PC-9 (cell line): Measurements from ENCODE around the gene SULT1C4. TPM values are rescaled to one million over a fixed set of nuclear protein-coding genes. Genes with fewer than 3 reads are reported as not detected.

Source experiments
- BruUV-seq: library from RNA; stranded (reverse); fragments of 400-500 nt; replicated peaks from 2 replicates; lab custom pipeline; 2021; lab: Mats Ljungman, UMichigan
- CTCF ChIA-PET: fragments of 300-600 bp; sonication (Branson Sonifier 250); formaldehyde crosslinking; loops from one replicate; lab custom pipeline; 2022; ENCODE audit warnings: antibody characterized with exemption; lab: Charles Lee
- POLR2A ChIA-PET: fragments of 300-600 bp; sonication (Branson Sonifier 250); formaldehyde crosslinking; loops from one replicate; lab custom pipeline; 2022; ENCODE audit warnings: antibody characterized with exemption; ENCODE audit not compliant: unreplicated experiment; lab: Charles Lee
- DNase-seq, 2 experiments: peaks; one replicate each; pipeline versions ENCODE4 v3.0.0 to v3.0.0-alpha.2; 2015 to 2022; ENCODE audit warnings: mixed read lengths in 1 of 2
- H2AFZ ChIP-seq: fragments of 200-600 bp; sonication (generic); 2 replicates; pipeline ENCODE4 v1.8.1; 2017; ENCODE audit warnings: antibody characterized with exemption
- H3F3A ChIP-seq: fragments of 200-600 bp; sonication (generic); 2 replicates; pipeline ENCODE4 v1.8.1; 2017; ENCODE audit warnings: antibody characterized with exemption, mild to moderate bottlenecking, low read depth; ENCODE audit not compliant: insufficient read depth
- H3K27ac ChIP-seq: fragments of 200-600 bp; sonication (generic); 2 replicates; pipeline ENCODE4 v1.6.1; 2016; ENCODE audit warnings: mixed run types
- H3K27me3 ChIP-seq: fragments of 200-600 bp; sonication (generic); 2 replicates; pipeline ENCODE4 v1.6.1; 2016; ENCODE audit warnings: low read depth, mixed run types; ENCODE audit not compliant: insufficient read depth
- H3K36me3 ChIP-seq: fragments of 200-600 bp; sonication (generic); 2 replicates; pipeline ENCODE4 v1.6.1; 2016; ENCODE audit warnings: low read depth, mixed run types
- H3K4me1 ChIP-seq: fragments of 200-600 bp; sonication (generic); replicated peaks from 2 replicates; pipeline ENCODE4 v1.6.1; 2016; ENCODE audit warnings: mixed run types; ENCODE audit not compliant: insufficient read depth
- H3K4me2 ChIP-seq: fragments of 200-600 bp; sonication (generic); 2 replicates; pipeline ENCODE4 v1.6.1; 2017; ENCODE audit warnings: mixed run types
- H3K4me3 ChIP-seq: fragments of 200-600 bp; sonication (generic); 2 replicates; pipeline ENCODE4 v1.6.1; 2016; ENCODE audit warnings: mixed run types
- H3K79me2 ChIP-seq: fragments of 200-600 bp; sonication (generic); 2 replicates; pipeline ENCODE4 v1.6.1; 2017; ENCODE audit warnings: low read depth, mixed run types
- H3K9me2 ChIP-seq: fragments of 200-600 bp; sonication (generic); 2 replicates; pipeline ENCODE4 v1.8.1; 2017; ENCODE audit warnings: mild to moderate bottlenecking; ENCODE audit not compliant: insufficient read depth
- H3K9me3 ChIP-seq: fragments of 200-600 bp; sonication (generic); 2 replicates; pipeline ENCODE4 v1.8.1; 2016; ENCODE audit warnings: low read depth; ENCODE audit not compliant: insufficient read depth
- H4K20me1 ChIP-seq: fragments of 200-600 bp; sonication (generic); 2 replicates; pipeline ENCODE4 v1.8.1; 2017; ENCODE audit not compliant: insufficient read depth
- CTCF ChIP-seq: fragments of 200-600 bp; sonication (generic); conservative IDR thresholded peaks from 2 replicates; pipeline ENCODE4 v1.6.1; 2017; ENCODE audit warnings: mixed run types, antibody characterized with exemption, mild to moderate bottlenecking, moderate library complexity
- EZH2 ChIP-seq: fragments of 200-600 bp; sonication (generic); IDR thresholded peaks from 2 replicates; pipeline ENCODE4 v1.8.0; 2017; ENCODE audit warnings: antibody characterized with exemption, low read depth
- intact Hi-C: fragments of 100-400 bp; cut with micrococcal nuclease; formaldehyde crosslinking; loops from one replicate; pipeline ENCODE4 v1.10.0; 2022; ENCODE audit not compliant: unreplicated experiment
- total RNA-seq: library from RNA; stranded (reverse); gene quantifications from 2 replicates; pipeline ENCODE4 v1.2.3, GENCODE V29; 2021

Gene SULT1C4
- total RNA-seq, 1 experiment from 2014 or later = not detected

DNA sequence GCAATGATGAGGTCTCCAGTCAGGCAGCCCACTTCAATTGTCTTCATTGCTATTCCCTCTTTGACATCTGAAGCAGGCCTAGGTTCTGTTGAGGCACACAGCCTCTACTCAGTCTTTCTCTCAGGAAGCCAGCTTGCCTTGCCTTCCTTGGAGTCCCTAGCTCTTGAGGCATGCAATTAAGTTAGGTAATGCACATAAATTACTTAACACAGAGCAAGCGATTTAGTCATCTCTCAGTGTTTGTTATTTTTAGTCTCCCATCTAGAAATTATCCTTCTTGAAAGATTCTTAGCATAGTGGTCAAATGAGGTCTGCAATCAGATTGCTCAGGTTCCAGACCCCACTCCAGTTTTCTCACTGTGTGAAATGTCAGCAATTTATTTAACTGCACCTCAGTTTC lies 32.0 kb downstream of the SULT1C4 start:
- H3K79me2 ChIP-seq = no peaks in the 10 kb centered on the region
- H4K20me1 ChIP-seq = no peaks in the 10 kb centered on the region
- H3K4me2 ChIP-seq = no peak overlapping the region
- peaks cover 10% of the 10 kb centered on the region for H3K9me3 ChIP-seq
- H3K27ac ChIP-seq = no peak overlapping the region
- no TSS peak for BruUV-seq
- no peaks in the 10 kb centered on the region for H3K36me3 ChIP-seq
- no peaks in the 10 kb centered on the region for H3K27me3 ChIP-seq
- H3K4me1 ChIP-seq = peaks cover 13% of the 10 kb centered on the region
- DNase-seq = no peak
- ChIA-PET POLR2A (no interaction called here), CTCF (no interaction called here)
- no peak overlapping the region for H2AFZ ChIP-seq
- intact Hi-C loops = no loop called here
- H3F3A ChIP-seq = peaks cover 12% of the 10 kb centered on the region; the same call in 1 of the 2 replicates
- no peak overlapping the region for H3K4me3 ChIP-seq
- TF ChIP-seq CTCF (no peak), EZH2 (no peak)
- no peaks in the 10 kb centered on the region for H3K9me2 ChIP-seq

DNA sequence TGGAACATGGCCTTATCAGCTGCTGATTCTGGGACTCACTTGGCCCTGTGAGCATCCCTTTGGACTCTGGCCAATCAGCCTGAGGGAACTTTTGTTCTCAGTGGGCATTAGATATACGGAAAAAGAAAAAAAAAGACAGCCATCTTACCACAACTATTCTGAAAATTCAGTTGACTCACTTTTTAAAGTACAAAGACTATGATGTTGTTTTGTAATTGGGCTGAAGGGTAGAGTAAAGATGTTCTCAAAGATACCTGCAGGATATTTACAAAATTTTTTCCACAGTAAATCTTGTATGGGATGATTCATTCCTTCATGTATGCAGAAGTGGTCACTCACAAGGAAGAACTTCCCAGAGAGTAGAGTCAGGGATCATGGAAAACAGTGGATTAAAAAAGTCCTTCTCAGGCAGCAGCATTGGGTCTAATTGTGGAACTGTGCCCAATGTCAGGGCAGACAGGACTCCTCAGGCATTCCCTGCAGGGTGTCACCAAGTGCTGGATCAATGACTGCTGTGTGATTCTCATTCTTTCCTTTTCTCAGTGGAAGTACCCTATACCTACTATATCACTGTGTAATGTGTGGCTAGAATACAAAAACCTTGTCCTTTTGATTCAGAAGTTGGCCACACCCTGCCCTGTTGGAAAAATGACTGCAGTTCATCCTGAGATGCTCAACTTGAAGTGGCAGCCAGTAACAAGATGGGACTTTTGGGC lies 35.4 kb downstream of the SULT1C4 start:
- no peak for TF ChIP-seq CTCF
- no peak for TF ChIP-seq EZH2
- CTCF ChIA-PET = no interaction called here
- intact Hi-C loops = no loop called here

DNA sequence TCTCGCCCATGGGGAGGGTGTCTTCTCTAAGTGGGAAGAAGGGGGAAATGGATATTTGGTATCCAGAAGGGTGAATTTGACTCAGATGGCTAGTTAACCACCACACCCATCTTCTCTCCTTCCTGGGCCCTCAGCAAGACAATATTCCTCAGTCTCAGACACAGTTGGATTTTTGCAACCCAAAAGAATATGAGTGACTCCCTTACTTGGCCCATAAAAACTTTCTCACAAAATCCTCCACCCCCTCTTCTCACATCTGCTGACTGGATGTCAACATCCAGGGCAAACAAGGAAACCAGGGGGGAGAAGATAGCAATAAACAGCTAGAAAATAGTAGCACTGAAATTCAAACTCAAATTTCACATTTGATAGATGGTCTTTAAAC lies 35.9 kb downstream of the SULT1C4 start:
- Histone ChIP-seq H3K4me2 (peak overlapping the region; percentile 9; the same call in 1 of the 2 replicates), H4K20me1 (no peaks in the 10 kb centered on the region), H3F3A (peaks cover 12% of the 10 kb centered on the region; the same call in 1 of the 2 replicates), H3K9me3 (no peaks in the 10 kb centered on the region), H2AFZ (no peak overlapping the region), H3K27me3 (no peaks in the 10 kb centered on the region), H3K36me3 (no peaks in the 10 kb centered on the region), H3K9me2 (no peaks in the 10 kb centered on the region), H3K79me2 (no peaks in the 10 kb centered on the region), H3K27ac (peak overlapping the region; percentile 55), H3K4me1 (peaks cover 13% of the 10 kb centered on the region), H3K4me3 (no peak overlapping the region)
- no peak for DNase-seq
- TF ChIP-seq CTCF (no peak), EZH2 (no peak)
- ChIA-PET CTCF (no interaction called here), POLR2A (no interaction called here)
- BruUV-seq = no TSS peak
- intact Hi-C loops = no loop called here

More for the DNA sequence above, 35.4 kb downstream of the SULT1C4 start:
- Histone ChIP-seq H3K36me3 (no peaks in the 10 kb centered on the region), H3K27me3 (no peaks in the 10 kb centered on the region), H3K27ac (peak overlapping the region; percentile 55), H3K9me3 (no peaks in the 10 kb centered on the region), H3K4me1 (peaks cover 13% of the 10 kb centered on the region), H4K20me1 (no peaks in the 10 kb centered on the region), H3K79me2 (no peaks in the 10 kb centered on the region), H3K9me2 (no peaks in the 10 kb centered on the region), H3K4me3 (no peak overlapping the region), H3K4me2 (peak overlapping the region; percentile 9), H3F3A (peaks cover 12% of the 10 kb centered on the region; the same call in 1 of the 2 replicates), H2AFZ (no peak overlapping the region)
- POLR2A ChIA-PET = no interaction called here
- DNase-seq = peak; percentile 85 to 91
- no TSS peak for BruUV-seq
